ENCODE results near the gene SCT. TPM values are rescaled to one million over a fixed set of nuclear protein-coding genes. Genes with fewer than 3 reads are reported as not detected.

Gene SCT
- total and polyA plus RNA-seq, 2 experiments from 2014 or later = 2.6 TPM; not detected in 1

GRCh38 chr11:623999-624704 is 2.8 kb downstream of the SCT start:
- TF ChIP-seq EZH2 (IDR thresholded peaks at IDR 0.05; ENCODE audit: low read depth, unreplicated experiment) (no peak), NANOG (IDR thresholded peaks at IDR 0.05; ENCODE audit: borderline replicate concordance) (no peak), ZNF331 (CRISPR knock-in tag; IDR thresholded peaks at IDR 0.05; ENCODE audit: low read depth) (no peak), EZH2phosphoT487 (IDR thresholded peaks at IDR 0.05; ENCODE audit: unreplicated experiment) (no peak)
- Mint-ChIP-seq H3K4me3 (no peak overlapping the region), H3K4me1 (peaks cover 15% of the 10 kb centered on the region), H3K27ac (no peak overlapping the region), H3K27me3 (ENCODE audit: insufficient read depth, low read depth, poor library complexity) (peaks cover 29% of the 10 kb centered on the region), H3K36me3 (ENCODE audit: low read depth) (peaks cover 3% of the 10 kb centered on the region; the same call in 1 of the 3 replicates), H3K9me3 (peaks cover 15% of the 10 kb centered on the region)
- H3K27ac ChIP-seq (ENCODE audit: low read depth) = no peak overlapping the region
- H3K9me2 ChIP-seq (ENCODE audit: insufficient read depth) = no peaks in the 10 kb centered on the region
- no peaks in the 10 kb centered on the region for H3K79me2 ChIP-seq (replicated peaks; ENCODE audit: insufficient read depth)
- no peak overlapping the region for H3K4me3 ChIP-seq
- no peak overlapping the region for H2AFZ ChIP-seq
- ATAC-seq (no peak), DNase-seq (ENCODE audit: low spot score) (no peak)
- no peaks in the 10 kb centered on the region for H3K36me3 ChIP-seq (ENCODE audit: insufficient read depth)
- H3F3A ChIP-seq (replicated peaks; ENCODE audit: low read depth) = 0 out of 2 replicates have a peak, but pooled peaks cover 9% of the 10 kb centered on the region
- no peaks in the 10 kb centered on the region for H3K4me1 ChIP-seq (ENCODE audit: insufficient read depth)
- peaks cover 24% of the 10 kb centered on the region for H3K27me3 ChIP-seq (ENCODE audit: insufficient read depth)
- no peaks in the 10 kb centered on the region for H4K20me1 ChIP-seq (replicated peaks; ENCODE audit: insufficient read depth)
- no peak overlapping the region for H3K4me2 ChIP-seq

- ATAC-seq = no peak
- no peaks in the 10 kb centered on the region for H3K79me2 ChIP-seq (replicated peaks; ENCODE audit: insufficient read depth)
- no peak overlapping the region for H3K4me3 Mint-ChIP-seq
- no peak overlapping the region for H3K27ac Mint-ChIP-seq
- DNase-seq (ENCODE audit: low spot score) = no peak
- no peak overlapping the region for H3K4me3 ChIP-seq
- peaks cover 24% of the 10 kb centered on the region for H3K27me3 Mint-ChIP-seq (ENCODE audit: insufficient read depth, low read depth, poor library complexity)
- TF ChIP-seq NANOG (IDR thresholded peaks at IDR 0.05; ENCODE audit: borderline replicate concordance) (no peak), JUNB (IDR thresholded peaks at IDR 0.05; ENCODE audit: unreplicated experiment) (no peak), ZNF462 (CRISPR knock-in tag; IDR thresholded peaks at IDR 0.05) (no peak), ZNF114 (CRISPR knock-in tag; IDR thresholded peaks at IDR 0.05) (no peak)
- 0 out of 2 replicates have a peak, but pooled peaks cover 1% of the 10 kb centered on the region for H3F3A ChIP-seq (replicated peaks; ENCODE audit: low read depth)
- peaks cover 8% of the 10 kb centered on the region for H3K4me1 Mint-ChIP-seq
- no peaks in the 10 kb centered on the region for H3K36me3 ChIP-seq (ENCODE audit: insufficient read depth)
- H3K9me3 Mint-ChIP-seq = peaks cover 9% of the 10 kb centered on the region
- H3K36me3 Mint-ChIP-seq (ENCODE audit: low read depth) = peaks cover 3% of the 10 kb centered on the region; the same call in 1 of the 3 replicates
- peaks cover 21% of the 10 kb centered on the region for H3K27me3 ChIP-seq (ENCODE audit: insufficient read depth)
- H3K9me2 ChIP-seq (ENCODE audit: insufficient read depth) = no peaks in the 10 kb centered on the region
- H2AFZ ChIP-seq = no peak overlapping the region
- H3K4me2 ChIP-seq = no peak overlapping the region
- H3K4me1 ChIP-seq (ENCODE audit: insufficient read depth) = no peaks in the 10 kb centered on the region
- H4K20me1 ChIP-seq (replicated peaks; ENCODE audit: insufficient read depth) = no peaks in the 10 kb centered on the region
- H3K27ac ChIP-seq (ENCODE audit: low read depth) = no peak overlapping the region
These were observed 3.6 kb downstream of the SCT start for GRCh38 chr11:623349-623869.

Measured in GM23338 (cell line).